ENCODE data around the gene MAPK8IP2.
"Not testable (repeated sequence)": the region's sequence is repeated elsewhere in the genome, so short reads cannot be mapped to it uniquely, and the experiment has no call there.

DNA sequence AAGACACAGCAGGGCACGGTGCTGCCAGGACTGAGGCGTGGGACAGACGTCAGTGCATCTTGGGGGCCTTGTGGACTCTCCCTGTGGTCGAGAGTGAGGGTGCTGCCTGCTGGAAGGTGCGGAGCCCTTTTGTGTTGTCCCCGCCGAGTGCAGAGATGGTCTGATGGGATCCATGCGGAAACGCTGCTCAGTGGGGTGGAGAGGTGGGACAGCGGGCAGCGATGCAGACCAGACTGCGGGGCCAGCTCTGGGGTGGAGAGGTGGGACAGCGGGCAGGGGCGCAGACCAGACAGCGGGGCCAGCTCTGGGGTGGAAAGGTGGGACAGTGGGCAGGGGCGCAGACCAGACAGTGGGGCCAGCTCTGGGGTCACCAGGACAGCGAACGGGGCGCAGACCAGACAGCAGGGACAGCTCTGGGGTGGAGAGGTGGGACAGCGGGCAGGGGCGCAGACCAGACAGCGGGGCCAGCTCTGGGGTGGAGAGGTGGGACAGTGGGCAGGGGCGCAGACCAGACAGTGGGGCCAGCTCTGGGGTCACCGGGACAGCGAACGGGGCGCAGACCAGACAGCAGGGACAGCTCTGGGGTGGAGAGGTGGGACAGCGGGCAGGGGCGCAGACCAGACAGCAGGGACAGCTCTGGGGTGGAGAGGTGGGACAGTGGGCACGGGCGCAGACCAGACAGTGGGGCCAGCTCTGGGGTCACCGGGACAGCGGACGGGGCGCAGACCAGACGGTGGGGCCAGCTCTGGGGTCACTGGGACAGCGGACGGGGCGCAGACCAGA, 7.7 kb downstream of the MAPK8IP2 start:
- TF ChIP-seq EZH2 (IDR thresholded peaks at IDR 0.05): not testable (repeated sequence)
- TF ChIP-seq, protein P1, sequence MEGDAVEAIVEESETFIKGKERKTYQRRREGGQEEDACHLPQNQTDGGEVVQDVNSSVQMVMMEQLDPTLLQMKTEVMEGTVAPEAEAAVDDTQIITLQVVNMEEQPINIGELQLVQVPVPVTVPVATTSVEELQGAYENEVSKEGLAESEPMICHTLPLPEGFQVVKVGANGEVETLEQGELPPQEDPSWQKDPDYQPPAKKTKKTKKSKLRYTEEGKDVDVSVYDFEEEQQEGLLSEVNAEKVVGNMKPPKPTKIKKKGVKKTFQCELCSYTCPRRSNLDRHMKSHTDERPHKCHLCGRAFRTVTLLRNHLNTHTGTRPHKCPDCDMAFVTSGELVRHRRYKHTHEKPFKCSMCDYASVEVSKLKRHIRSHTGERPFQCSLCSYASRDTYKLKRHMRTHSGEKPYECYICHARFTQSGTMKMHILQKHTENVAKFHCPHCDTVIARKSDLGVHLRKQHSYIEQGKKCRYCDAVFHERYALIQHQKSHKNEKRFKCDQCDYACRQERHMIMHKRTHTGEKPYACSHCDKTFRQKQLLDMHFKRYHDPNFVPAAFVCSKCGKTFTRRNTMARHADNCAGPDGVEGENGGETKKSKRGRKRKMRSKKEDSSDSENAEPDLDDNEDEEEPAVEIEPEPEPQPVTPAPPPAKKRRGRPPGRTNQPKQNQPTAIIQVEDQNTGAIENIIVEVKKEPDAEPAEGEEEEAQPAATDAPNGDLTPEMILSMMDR (IDR thresholded peaks at IDR 0.05): not testable (repeated sequence)
